ENCODE data around the gene PSMD6.

GRCh38 chr3:64008017-64008416 lies 15.3 kb downstream of the PSMD6 start:
- no peak for TF ChIP-seq POLR2A (IDR thresholded peaks at IDR 0.05)
- TF ChIP-seq CTCF (IDR thresholded peaks at IDR 0.05): no peak
